ENCODE results near the gene RPS6KA5.
"Not testable (repeated sequence)": the region's sequence is repeated elsewhere in the genome, so short reads cannot be mapped to it uniquely, and the experiment has no call there.

RPS6KA5 gene

GRCh38 chr14:90959344-90959743, 101.1 kb downstream of the RPS6KA5 start:
- H3K27me3 ChIP-seq (ENCODE audit: control insufficient read depth, insufficient read depth, low read length): no peaks in the 10 kb centered on the region
- H3K27ac ChIP-seq (ENCODE audit: low read length): no peak overlapping the region
- H3K4me3 ChIP-seq (ENCODE audit: low read length): no peak overlapping the region
- no peaks in the 10 kb centered on the region for H3K36me3 ChIP-seq (ENCODE audit: control insufficient read depth, low read depth, low read length)
- no peaks in the 10 kb centered on the region for H3K4me1 ChIP-seq (ENCODE audit: control insufficient read depth, low read depth, low read length)
- H3K9me3 ChIP-seq (ENCODE audit: control insufficient read depth, low read depth, low read length): peaks cover 7% of the 10 kb centered on the region
- no peak overlapping the region for H3K9ac ChIP-seq (ENCODE audit: low read length)

DNA sequence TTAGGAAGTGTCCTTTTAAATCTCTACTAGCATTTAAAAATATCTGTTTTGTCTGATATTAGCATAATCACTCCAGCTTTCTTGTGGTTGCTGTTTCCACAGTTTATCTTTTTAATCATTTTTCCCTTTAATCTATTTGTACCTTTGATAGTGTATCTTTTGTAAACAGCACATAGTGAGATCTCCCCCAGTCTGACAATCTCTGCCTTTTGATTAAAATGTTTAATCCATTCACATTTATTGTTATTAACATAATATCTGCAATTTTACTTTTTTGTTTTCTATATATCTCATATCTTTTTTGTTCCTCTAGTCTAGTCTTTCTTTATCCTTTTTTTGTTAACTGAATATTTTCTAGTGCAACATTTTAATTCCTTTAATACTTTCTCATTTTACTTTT, 104.2 kb downstream of the RPS6KA5 start:
- Histone ChIP-seq H3K9me3 (ENCODE audit: control insufficient read depth, low read depth, low read length) (peaks cover 11% of the 10 kb centered on the region), H3K36me3 (ENCODE audit: control insufficient read depth, low read depth, low read length) (no peaks in the 10 kb centered on the region), H3K27ac (ENCODE audit: low read length) (no peak overlapping the region), H3K4me3 (ENCODE audit: low read length) (no peak overlapping the region), H3K4me1 (ENCODE audit: control insufficient read depth, low read depth, low read length) (no peaks in the 10 kb centered on the region), H3K27me3 (ENCODE audit: control insufficient read depth, insufficient read depth, low read length) (no peaks in the 10 kb centered on the region), H3K9ac (ENCODE audit: low read length) (no peak overlapping the region)

DNA sequence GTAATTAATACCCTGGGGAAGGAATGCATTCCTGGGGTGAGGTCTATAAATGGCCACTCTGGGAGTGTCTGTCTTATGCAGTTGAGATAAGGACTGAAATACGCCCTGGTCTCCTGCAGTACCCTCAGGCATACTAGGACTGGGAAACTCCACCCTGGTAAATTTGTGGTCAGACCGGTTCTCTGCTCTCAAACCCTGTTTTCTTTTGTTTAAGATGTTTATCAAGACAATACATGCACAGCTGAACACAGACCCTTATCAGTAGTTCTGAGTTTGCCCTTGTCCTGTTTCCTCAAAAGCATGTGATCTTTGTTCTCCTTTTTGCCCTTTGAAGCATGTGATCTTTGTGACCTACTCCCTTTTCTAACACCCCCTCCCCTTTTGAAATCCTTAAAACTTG, 106.8 kb downstream of the RPS6KA5 start:
- not testable (repeated sequence) for H3K9ac ChIP-seq (ENCODE audit: low read length); H3K27me3 ChIP-seq (ENCODE audit: control insufficient read depth, insufficient read depth, low read length); H3K27ac ChIP-seq (ENCODE audit: low read length); H3K36me3 ChIP-seq (ENCODE audit: control insufficient read depth, low read depth, low read length); H3K4me3 ChIP-seq (ENCODE audit: low read length); H3K4me1 ChIP-seq (ENCODE audit: control insufficient read depth, low read depth, low read length)
- H3K9me3 ChIP-seq (ENCODE audit: control insufficient read depth, low read depth, low read length): peaks cover 11% of the 10 kb centered on the region

GRCh38 chr14:90943367-90943766, 117.1 kb downstream of the RPS6KA5 start:
- Histone ChIP-seq H3K9me3 (ENCODE audit: control insufficient read depth, low read depth, low read length) (peaks cover 6% of the 10 kb centered on the region), H3K4me3 (ENCODE audit: low read length) (no peak overlapping the region), H3K36me3 (ENCODE audit: control insufficient read depth, low read depth, low read length) (no peaks in the 10 kb centered on the region), H3K27me3 (ENCODE audit: control insufficient read depth, insufficient read depth, low read length) (no peaks in the 10 kb centered on the region), H3K4me1 (ENCODE audit: control insufficient read depth, low read depth, low read length) (no peaks in the 10 kb centered on the region), H3K9ac (ENCODE audit: low read length) (no peak overlapping the region), H3K27ac (ENCODE audit: low read length) (no peak overlapping the region)

DNA sequence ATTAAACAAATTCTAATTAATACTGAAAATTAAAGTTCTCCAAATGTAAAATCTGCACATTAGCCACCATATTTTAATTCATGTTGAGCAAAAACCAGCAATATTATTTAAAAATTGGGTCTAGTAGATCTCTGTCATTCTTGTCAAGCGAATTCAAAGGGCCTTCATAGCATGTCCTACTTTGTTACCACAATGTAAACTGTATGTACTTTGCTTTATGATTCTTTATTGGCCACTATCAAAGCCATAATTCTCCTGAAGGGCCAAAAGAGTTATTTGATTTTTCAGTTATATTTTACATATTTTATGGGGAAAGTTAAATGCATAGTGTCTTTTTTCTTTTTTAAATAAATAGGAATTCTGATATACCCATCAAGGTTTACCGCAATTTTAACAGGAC, 117.9 kb downstream of the RPS6KA5 start:
- Histone ChIP-seq H3K9me3 (ENCODE audit: control insufficient read depth, low read depth, low read length) (peaks cover 6% of the 10 kb centered on the region), H3K9ac (ENCODE audit: low read length) (no peak overlapping the region), H3K4me3 (ENCODE audit: low read length) (no peak overlapping the region), H3K4me1 (ENCODE audit: control insufficient read depth, low read depth, low read length) (no peaks in the 10 kb centered on the region), H3K27ac (ENCODE audit: low read length) (no peak overlapping the region), H3K36me3 (ENCODE audit: control insufficient read depth, low read depth, low read length) (no peaks in the 10 kb centered on the region), H3K27me3 (ENCODE audit: control insufficient read depth, insufficient read depth, low read length) (no peaks in the 10 kb centered on the region)

- no peaks in the 10 kb centered on the region for H3K4me1 ChIP-seq (ENCODE audit: control insufficient read depth, low read depth, low read length)
These were observed 118.7 kb downstream of the RPS6KA5 start for GRCh38 chr14:90941706-90942105.

GRCh38 chr14:90940318-90940962, 120.0 kb downstream of the RPS6KA5 start:
- H3K4me1 ChIP-seq (ENCODE audit: control insufficient read depth, low read depth, low read length): no peaks in the 10 kb centered on the region
- H3K9me3 ChIP-seq (ENCODE audit: control insufficient read depth, low read depth, low read length): peaks cover 6% of the 10 kb centered on the region
- no peaks in the 10 kb centered on the region for H3K27me3 ChIP-seq (ENCODE audit: control insufficient read depth, insufficient read depth, low read length)
- H3K4me3 ChIP-seq (ENCODE audit: low read length): no peak overlapping the region
- no peak overlapping the region for H3K9ac ChIP-seq (ENCODE audit: low read length)
- no peaks in the 10 kb centered on the region for H3K36me3 ChIP-seq (ENCODE audit: control insufficient read depth, low read depth, low read length)
- H3K27ac ChIP-seq (ENCODE audit: low read length): no peak overlapping the region

More at GRCh38 chr14:90941706-90942105, 118.7 kb downstream of the RPS6KA5 start:
- Histone ChIP-seq H3K9me3 (ENCODE audit: control insufficient read depth, low read depth, low read length) (peaks cover 6% of the 10 kb centered on the region), H3K27me3 (ENCODE audit: control insufficient read depth, insufficient read depth, low read length) (no peaks in the 10 kb centered on the region), H3K27ac (ENCODE audit: low read length) (no peak overlapping the region), H3K36me3 (ENCODE audit: control insufficient read depth, low read depth, low read length) (no peaks in the 10 kb centered on the region), H3K9ac (ENCODE audit: low read length) (no peak overlapping the region), H3K4me3 (ENCODE audit: low read length) (no peak overlapping the region)

DNA sequence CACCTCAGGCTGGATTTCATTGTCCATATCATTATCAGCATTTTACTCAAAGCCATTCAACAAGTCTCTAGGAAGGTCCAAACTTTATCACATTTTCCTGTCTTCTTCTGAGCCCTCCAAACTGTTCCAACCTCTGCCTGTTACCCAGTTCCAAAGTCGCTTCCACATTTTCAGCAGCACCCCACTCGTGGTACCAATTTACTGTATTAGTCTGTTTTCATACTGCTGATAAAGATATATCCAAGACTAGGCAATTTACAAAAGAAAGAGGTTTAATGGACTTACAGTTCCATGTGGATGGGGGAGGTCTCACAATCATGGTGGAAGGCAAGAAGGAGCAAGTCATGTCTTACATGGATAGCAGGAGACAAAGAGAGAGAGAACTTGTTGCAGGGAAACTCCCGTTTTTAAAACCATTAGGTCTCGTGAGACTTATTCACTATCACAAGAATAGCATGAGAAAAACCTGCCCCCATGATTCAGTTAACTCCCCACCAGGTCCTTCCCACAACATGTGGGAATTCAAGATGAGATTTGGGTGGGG, 121.1 kb downstream of the RPS6KA5 start:
- not testable (repeated sequence) for H3K27me3 ChIP-seq (ENCODE audit: control insufficient read depth, insufficient read depth, low read length); H3K9me3 ChIP-seq (ENCODE audit: control insufficient read depth, low read depth, low read length); H3K4me3 ChIP-seq (ENCODE audit: low read length); H3K36me3 ChIP-seq (ENCODE audit: control insufficient read depth, low read depth, low read length); H3K27ac ChIP-seq (ENCODE audit: low read length); H3K4me1 ChIP-seq (ENCODE audit: control insufficient read depth, low read depth, low read length); H3K9ac ChIP-seq (ENCODE audit: low read length)

GRCh38 chr14:90938615-90939014, 121.8 kb downstream of the RPS6KA5 start:
- H3K27me3 ChIP-seq (ENCODE audit: control insufficient read depth, insufficient read depth, low read length): no peaks in the 10 kb centered on the region
- no peak overlapping the region for H3K27ac ChIP-seq (ENCODE audit: low read length)
- H3K4me1 ChIP-seq (ENCODE audit: control insufficient read depth, low read depth, low read length): no peaks in the 10 kb centered on the region
- H3K36me3 ChIP-seq (ENCODE audit: control insufficient read depth, low read depth, low read length): no peaks in the 10 kb centered on the region
- peaks cover 6% of the 10 kb centered on the region for H3K9me3 ChIP-seq (ENCODE audit: control insufficient read depth, low read depth, low read length)
- no peak overlapping the region for H3K9ac ChIP-seq (ENCODE audit: low read length)
- no peak overlapping the region for H3K4me3 ChIP-seq (ENCODE audit: low read length)

DNA sequence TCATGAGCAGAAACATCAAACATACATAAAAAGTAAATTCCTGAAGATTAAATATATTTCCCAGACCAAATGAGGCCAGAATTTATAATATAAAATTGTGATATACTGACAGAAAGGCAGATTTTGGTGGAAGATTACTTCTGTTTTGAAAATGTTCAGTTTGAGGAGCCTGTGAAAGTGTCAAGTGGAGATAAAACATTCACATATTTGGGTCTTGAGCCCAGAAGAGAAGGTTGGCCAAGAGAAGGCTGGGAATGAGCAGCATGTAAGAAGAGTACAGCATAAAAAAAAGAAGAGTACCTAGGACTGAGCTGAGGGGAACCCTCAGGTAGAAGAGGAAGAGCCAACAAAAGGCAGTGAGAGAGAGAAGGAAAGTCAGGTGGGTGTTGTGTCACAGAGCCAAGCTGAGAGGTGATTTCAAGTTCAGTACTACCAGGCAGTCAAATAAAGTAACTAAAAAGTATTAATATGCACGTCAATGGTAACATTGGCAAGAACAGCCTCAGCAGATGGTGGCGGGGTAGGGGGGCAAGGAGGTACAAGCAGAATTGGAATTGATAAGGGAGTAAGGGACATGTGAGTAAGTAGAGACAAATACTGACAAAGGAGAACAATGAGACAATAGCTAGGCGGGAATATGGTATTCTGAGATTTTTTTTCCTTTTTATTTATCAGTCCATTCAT, 123.5 kb downstream of the RPS6KA5 start:
- Histone ChIP-seq H3K27ac (ENCODE audit: low read length) (no peak overlapping the region), H3K27me3 (ENCODE audit: control insufficient read depth, insufficient read depth, low read length) (no peaks in the 10 kb centered on the region), H3K9me3 (ENCODE audit: control insufficient read depth, low read depth, low read length) (peaks cover 6% of the 10 kb centered on the region), H3K9ac (ENCODE audit: low read length) (no peak overlapping the region), H3K4me3 (ENCODE audit: low read length) (no peak overlapping the region), H3K4me1 (ENCODE audit: control insufficient read depth, low read depth, low read length) (no peaks in the 10 kb centered on the region), H3K36me3 (ENCODE audit: control insufficient read depth, low read depth, low read length) (no peaks in the 10 kb centered on the region)

GRCh38 chr14:90924621-90925340, 135.7 kb downstream of the RPS6KA5 start:
- Histone ChIP-seq H3K4me1 (ENCODE audit: control insufficient read depth, low read depth, low read length) (no peaks in the 10 kb centered on the region), H3K27ac (ENCODE audit: low read length) (no peak overlapping the region), H3K27me3 (ENCODE audit: control insufficient read depth, insufficient read depth, low read length) (no peaks in the 10 kb centered on the region), H3K36me3 (ENCODE audit: control insufficient read depth, low read depth, low read length) (no peaks in the 10 kb centered on the region), H3K9ac (ENCODE audit: low read length) (no peak overlapping the region), H3K4me3 (ENCODE audit: low read length) (no peak overlapping the region), H3K9me3 (ENCODE audit: control insufficient read depth, low read depth, low read length) (no peaks in the 10 kb centered on the region)
